ENCODE data around the gene FRY.

Gene FRY

DNA sequence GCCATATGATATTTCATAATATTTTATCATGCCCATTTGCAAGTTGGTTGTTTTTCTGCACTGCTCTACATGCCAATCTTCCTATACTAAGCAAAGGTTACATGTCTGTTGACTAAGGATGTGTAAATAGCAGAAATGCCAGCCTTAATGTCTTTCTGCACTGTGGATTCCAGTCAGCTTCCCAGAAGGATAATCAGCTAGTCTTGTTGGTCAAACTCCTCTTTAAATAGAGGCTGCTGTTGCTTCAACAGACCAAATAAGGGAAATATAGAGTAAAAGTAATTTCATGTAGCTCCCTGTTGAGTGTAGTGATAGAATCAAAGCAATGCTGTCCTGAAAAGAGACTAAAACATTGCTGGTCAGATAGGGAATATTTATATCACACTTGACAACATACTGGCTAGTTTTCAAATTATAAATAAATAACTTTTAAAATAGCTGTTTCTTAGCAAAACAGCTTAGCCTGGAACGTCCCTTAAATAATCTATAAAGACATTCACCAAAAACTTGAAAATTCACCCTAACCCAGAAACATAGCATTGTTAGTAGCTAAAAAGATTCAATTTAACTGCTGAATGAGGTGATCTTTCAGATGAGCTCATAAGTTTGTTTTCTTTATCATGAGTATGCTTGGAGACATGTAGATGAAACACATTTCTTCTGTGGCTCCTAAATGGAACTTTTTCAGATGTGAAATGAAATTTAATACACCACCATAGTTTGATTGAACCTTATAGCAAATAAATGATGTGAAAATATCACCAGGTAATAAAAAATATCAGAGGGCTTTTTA is 56.6 kb downstream of the FRY start:
- DNase-seq = no peak

DNA sequence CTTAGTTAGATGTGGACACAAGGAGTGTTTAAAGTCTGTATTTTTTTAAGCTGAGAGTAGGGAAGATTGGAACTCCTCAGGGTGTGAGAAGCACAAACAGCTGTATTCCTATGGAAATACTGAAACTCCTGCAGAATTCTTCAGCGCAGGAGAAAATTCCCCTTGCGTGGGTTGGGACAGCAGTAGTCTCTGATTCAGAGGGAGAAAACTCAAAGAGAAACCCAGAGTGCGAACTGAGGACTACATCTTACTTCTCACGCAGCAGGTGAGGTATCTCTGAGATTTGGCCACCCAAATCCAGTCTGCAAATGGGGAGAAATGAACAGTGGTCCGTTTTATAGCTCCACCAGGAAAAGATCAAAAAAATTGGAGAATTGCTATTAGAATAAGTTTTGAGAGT is 60.9 kb downstream of the FRY start:
- no peak for DNase-seq

DNA sequence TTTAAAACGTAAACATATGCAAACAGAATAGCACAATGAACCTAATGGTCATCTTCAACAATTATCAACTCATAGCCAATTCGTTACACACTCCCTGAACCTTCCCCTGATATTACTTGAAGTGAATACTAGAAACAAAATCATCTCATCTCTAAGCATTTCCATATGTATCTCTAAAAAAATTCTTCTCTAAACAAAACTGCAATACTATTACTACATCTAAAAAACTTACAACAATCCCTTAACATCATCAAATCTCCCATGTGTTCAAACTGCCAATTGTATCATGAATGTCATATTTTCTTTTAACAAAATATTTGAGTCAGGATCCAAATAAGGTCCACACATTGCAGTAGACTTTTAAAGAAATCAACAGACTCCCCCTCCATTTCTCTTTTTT is 61.4 kb downstream of the FRY start:
- no peak for DNase-seq

DNA sequence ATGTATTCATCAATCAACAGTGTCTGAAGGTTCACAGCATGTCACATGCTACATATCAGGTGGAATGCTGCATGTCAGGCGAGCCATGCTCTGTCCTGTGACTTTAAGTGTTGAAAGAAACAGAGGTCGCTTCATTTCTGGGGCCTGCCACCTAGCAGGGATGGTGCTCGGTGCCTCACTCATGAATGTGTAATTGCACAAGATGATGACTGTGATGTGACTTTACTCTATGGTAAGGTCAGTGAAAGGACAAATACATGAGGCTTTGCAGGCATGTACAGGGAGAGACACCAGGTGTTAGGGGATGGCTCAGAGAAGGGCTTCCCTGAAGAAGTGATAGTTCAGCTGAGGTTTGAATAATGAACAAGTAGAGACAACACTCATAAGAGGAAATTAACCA is 66.7 kb downstream of the FRY start:
- DNase-seq = no peak

DNA sequence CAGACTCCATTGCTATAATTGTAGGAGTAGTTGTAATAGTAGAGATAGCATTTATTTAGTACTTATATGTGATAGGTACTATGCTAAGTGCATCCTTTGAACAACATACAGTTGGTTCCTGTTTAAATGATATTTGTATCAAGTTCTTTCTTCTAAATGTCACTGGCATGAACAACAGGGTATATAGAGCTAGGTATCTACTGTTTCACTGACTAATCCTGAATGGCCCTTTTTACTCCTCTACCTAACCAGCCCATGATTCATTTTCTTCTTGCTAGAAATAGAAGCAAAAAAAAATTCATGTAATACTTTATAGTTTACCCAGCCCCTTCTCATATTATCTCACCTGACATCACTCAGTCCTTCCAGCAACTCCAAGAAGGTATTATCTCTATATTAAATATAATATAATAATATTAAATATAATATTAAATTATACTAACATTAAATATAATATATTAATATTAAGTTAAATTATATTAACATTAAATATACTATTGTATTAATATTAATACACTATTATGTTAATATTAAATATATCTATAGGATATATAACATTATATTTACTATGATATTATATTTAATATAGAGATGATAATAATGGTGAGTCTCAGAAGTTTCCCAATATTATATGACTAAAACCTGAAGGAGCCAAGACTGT is 74.2 kb downstream of the FRY start:
- DNase-seq = no peak

DNA sequence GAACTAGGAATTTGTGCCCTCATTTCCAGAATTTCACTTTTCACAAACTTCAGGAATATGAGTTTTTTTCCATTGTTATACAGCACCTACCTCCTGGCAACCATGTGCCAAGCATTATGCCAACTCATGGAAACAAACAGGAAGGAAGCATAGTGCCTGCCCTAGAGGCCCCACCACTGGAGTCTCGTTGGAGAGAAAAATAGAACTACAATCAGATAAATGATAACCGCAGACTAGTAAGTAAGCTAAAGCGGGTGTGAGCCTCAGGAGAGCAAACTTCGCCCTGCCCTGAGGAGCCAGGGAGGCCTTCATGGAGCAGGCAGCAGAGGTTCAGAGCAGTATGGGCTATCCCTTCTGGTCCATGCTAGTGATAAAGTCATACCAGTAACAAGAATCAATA is 75.9 kb downstream of the FRY start:
- no peak for DNase-seq

DNA sequence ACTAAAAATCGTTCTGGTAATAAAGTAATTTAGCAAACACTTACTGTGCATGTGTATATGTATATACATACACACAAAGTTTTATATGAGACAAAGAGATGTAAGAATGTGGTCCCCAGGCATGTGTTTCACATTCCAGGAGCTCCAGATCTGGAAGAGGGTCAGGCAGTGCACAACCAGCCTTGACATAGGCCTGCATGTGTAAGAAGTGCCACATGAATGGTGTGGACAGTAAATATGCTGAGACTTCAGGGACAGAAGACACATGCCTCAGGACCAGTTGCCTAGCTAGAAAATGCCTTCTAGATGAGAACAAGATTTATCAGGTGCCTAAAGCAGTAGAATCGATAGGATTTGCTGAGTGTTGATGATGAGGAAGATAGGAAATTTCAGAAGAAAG is 76.4 kb downstream of the FRY start:
- no peak for DNase-seq

DNA sequence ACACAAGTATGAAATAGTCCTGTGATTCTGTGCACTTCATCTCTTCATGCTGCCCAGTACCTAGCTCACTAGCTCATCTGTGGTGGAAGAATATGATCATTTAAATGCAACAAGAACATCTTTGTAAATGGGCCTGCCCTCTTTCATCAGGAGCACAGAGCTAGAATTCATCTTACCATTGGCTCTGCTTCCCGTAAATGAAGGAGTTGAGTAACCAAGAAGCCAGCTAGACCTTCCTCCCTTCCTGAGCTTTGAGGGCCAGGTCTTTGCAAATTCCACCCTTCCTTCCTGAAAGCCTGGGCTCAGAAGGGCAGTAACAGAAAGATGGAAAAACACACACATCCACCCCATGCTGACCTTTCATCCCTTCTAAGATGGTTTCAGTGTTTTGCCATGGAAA is 82.0 kb downstream of the FRY start:
- DNase-seq = no peak

DNA sequence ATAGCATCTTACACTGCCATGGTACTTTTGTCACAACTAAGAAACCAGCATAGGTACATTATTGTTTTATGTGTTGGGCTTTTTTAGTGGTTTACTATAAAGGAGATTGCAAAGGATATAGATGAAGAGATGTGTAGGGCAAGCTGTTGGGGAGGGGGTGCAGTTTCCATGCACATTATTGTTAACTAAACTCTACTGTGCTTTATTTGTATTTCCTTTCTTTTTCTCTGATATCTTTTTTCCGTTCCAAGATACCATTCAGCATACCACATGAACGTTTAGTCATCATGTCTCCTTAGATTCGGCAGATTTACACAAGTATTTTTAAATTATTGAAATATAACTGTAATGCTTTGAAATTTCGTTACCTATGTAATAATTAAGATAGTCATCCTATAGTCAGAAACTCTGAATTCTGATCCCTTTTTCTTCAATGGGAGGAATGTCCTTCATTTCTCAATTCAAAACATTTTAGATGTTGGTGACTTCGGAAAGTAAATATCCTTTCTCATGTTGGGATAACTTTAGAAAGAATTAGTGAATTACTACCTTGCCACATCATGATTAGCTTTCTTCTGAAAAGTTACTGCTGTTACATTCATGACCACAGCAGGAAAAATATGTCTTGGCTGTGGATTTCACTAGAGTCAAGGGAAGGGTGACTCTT is 82.8 kb downstream of the FRY start:
- DNase-seq = no peak

DNA sequence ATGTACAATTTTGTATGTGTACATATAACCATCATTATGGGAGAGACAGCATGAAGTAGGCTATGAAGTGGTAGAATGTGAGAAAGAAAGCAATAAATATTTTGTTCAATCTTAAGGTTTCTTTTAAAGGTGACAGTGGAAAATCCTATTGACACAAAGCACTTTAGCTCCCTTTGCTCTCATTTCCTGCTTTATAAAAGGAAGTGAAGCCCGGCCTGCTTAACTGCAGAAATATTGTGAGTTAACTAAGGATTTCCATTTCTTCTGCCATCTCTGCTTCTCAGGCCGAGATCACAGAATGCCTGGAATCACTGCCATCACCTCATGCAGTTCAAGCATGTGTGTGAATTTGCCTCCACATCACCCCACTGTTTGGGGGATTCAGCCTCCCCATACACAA is 83.5 kb downstream of the FRY start:
- no peak for DNase-seq

DNA sequence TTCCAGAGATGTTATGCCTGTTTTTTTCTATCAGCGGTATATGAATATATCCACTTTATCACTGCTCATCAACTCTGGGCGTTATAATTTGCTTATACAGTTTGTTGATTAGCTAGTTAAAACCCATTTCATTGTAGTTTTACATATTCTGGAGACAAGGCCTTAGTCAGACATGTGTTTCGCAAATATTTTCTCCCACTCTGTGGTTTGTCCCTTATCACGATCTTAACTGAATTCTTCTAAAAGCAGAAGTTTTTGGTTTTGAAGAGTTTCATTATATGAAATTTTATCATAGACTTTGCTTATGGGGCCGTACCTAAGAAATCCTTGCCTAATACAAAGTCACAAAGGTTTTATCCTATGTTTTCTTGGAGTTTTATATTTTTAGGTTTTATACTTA is 84.6 kb downstream of the FRY start:
- DNase-seq = peak; percentile 99

DNA sequence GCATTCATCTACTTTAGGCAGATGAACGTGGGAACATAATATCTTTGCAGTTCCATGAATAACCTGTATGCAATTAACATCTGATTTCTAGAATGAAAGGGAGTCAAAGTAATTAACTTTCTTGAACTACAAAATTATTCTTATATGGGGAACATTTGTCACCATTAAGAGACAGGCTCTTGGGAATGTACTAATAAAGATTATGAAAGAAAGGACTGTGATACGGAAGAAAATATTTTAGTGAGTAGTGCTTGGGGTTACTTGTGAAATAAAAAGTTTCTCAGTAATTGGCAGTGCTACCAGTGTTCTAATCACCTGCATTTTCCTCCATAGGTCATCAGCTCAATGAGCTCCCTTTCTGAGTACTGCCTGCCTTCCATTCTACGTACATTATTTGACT is 85.4 kb downstream of the FRY start:
- DNase-seq = no peak

DNA sequence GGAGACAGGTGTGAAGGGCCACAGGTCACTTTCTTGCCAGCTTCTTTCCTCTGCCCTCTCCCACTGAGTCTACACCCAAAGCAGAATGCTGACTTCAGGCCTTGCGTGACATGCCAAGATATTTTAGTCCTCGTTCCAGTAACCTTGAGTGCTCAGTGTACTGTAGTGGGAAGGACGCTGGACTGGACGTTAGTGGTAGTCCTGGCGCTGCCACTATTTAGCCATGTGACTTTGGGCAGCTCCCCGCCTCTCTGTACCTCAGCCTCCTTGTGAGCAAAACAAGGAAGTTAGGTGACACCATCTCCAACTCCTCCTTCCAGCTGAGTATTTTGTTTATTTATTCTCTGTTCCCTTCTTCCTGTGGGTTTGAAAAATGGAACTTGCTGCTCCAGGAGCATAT is 86.1 kb downstream of the FRY start:
- peak; percentile 66 for DNase-seq

DNA sequence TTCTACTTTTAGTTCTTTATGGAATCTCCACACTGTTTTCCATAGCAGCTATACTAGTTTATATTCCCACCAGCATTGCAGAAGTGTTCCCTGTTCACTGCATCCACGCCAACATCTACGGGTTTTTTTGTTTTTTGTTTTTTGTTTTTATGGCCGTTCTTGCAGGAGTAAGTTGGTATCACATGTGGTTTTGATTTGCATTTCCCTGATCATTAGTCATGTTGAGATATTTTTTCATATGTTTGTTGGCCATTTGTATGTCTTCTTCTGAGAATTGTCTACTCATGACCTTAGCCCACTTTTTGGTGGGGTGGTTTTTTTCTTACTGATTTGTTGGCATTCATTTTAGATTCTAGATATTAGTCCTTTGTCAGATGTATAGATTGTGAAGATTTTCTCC is 89.7 kb downstream of the FRY start:
- no peak for DNase-seq

DNA sequence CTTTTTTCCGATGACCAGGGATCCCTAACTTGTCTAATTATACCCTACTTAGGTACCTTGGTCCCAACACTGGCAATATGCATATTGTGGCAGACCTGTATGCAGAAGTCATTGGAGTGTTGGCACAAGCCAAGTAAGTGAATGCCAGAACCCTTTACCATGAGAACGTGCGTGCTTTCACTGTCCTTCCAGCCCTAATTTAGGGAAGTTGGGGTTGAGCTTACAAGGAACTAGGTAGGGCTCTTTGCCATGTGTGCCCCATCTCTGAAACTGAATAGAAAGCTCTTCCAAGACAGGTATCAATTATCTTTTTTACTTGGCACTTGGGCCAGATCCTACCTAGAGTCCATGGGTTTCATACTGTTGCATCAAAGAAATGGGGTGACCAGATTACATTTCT is 93.2 kb downstream of the FRY start:
- peak; percentile 16 for DNase-seq

DNA sequence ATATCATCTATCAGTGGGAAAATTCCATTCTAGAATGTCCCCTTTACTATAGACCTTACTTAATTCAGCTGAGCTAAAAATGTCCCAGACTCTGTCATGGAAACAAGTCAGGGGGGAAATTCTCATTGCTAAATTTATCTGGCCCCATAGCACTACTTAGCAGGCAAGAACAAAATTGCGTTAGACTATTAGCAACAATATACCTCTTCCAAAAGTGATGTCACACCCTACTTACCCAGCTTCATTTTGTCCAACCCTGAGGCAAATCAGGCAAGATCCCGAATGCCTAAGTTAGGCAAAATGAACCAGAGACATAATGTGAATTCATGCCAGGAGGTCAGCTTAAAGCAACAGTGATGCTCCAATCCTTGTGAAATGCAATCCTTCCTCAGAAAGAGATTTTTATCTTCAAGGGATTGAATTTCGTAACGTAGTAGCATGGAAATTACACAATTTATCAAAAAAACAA is 93.7 kb downstream of the FRY start:
- DNase-seq = peak; percentile 74

DNA sequence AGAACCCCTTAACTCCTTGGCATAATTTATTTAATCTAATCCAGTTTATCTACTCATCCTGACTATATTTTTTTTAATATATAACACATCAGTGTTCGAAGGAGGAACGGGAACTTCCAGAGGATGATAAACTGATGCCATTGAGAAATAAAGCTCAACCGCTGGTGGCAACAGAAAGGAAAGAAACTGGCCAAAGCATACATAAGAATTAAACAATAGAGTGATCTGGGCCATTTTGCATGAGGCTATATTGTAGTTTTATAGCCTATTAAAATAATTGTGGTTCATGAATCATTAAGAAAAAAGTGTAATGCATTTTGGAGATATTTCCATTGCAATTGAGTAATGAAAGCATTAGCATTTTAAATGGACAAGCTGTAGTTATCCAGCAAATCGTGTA is 94.2 kb downstream of the FRY start:
- DNase-seq = peak; percentile 17

DNA sequence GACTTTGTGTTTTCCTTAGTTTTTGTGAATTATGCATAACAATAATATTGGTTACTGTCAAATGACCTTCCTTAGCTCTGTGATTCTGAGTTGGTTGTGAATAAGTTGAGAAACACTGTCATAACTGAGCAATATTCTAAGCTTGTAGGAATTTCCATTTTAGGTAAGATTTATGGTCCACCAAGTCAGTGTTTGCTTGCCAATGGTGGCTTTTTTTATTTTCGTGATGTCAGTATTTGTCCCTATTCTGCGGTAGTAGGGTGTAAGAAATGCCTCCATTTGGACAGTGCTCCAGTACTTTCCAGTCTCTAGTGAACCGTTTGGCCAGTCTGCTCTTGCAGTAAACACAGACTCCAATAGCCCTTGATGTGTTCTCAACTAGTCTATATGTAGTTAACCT is 94.7 kb downstream of the FRY start:
- DNase-seq = no peak

DNA sequence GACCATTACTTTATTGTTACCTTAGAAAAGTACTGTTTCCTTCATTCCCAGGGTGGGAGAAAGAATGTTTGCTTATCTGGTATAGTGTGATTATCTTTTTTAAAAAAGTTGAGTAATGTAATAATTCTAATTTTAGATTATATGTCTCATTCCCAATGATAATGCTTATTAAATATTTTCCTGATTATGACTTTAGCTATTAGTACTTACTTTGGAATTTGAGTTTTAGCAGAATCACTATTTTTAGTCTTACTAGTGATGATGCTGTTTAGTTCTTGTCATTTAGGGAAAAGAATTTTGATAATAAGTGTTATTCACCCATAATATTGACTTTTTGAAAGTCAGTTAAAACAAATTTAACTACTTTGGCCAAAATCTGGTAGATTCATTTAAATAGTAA is 95.2 kb downstream of the FRY start:
- no peak for DNase-seq

DNA sequence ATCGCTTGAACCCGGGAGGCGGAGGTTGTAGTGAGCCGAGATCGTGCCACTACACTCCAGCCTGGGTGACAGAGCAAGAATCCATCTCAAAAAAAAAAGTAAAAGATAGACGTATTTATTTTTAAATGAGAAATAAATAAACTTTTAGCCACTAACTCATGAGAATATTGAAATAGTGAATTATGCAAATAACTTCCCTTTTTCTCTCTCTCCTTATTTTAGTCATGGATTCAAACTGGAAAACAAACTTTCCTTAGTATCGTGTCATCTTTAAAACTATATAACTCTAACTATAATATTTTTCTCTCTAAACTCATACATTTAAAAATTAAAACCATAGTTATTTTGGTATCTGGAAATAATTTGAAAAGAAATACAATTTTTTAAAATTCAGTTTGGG is 96.1 kb downstream of the FRY start:
- DNase-seq = no peak

DNA sequence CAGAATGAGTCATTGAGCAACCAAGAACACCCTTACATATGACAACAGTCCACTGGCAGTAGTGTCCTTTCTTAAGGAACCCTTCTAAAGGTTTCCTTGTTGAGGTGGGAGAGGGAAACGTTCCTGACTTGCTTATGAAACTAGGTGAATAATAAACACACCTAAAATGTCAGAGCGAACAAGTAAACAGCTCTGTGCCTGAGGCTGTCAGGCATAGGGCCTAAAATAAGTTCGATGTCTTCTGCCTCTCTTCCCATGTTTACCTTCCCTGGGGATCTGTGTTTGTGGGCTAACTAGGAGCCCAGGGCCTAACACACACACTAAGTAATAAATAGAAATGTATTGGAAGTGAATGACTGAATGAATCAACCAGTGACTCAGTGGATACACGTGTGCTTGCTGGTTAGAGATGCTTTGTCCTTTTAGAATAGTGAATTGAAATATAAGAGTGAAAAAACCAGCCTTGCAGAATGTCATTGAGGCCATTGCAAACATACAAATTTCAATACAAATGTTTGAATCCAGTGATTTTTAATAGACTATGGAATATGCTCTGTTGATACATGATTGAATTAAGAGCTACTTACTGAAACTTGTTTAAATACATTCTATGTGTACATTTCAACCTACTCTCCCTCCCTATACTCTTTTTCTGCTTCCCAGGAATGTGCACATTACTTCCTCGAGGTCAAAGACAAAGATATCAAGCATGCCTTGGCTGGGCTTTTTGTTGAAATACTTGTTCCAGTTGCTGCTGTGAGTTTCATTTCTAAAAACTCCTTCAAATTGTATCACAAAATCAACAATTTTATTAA is 102.9 kb downstream of the FRY start:
- no peak for DNase-seq

DNA sequence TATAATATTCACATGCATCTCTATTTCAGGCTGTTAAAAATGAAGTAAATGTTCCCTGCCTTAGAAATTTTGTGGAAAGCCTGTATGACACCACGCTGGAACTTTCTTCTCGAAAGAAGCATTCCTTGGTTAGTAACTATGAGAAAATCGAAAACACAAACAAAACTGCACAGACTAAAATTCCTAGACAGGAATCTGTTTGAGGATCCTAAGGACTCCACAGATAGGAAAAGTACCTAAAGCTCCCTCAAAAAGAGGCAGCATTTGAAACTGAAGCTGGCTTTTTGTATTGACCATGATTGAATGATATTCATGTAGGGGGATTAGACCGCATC is 103.4 kb downstream of the FRY start:
- DNase-seq = no peak

DNA sequence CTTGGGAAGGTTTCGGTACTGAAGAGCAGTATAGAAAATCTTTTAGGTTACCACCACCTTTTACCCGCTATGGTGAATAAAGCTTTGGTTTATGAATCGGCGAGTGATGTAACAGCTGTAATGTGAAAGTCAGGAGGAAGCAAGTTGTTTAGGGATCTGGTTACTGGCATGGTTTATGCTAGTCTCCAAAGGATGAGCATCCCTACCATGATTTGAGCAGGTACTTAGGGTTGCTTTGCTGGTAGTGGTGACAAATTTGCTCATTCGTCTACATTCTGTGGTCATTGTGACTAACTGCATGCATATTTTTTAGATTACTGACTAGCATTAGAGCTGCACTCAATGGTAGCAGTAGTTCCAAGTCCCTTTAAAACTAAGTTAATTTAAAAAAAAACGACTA is 104.1 kb downstream of the FRY start:
- DNase-seq = no peak

DNA sequence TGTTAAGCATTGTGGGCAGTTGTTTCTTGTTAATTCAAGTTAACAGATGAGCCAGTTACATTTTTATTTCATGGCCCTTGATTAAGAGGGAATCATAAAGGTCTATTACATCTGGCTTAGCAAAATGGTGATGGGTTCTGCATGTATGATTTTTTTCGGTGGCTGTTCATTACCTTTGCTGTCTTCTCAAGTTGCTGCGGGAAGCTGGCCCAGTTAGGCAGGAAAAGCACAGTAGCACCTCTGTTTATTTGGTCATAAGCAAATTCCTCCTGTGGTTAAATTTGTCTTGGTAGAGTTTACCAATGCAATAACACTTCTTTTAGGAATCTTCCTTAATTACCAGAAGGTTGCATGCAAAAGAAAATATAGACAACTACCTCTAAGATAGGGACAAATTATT is 104.5 kb downstream of the FRY start:
- no peak for DNase-seq

All from SIG-M5 (cell line).